ENCODE measurements around the gene CYP2A13. TPM values are rescaled to one million over a fixed set of nuclear protein-coding genes. Genes with fewer than 3 reads are reported as not detected.

Gene CYP2A13
- total and polyA plus RNA-seq, 9 of the 15 experiments (the other 6 are each of a cell fraction or from before 2014, with no cell fraction given): not detected

GRCh38 chr19:41064974-41065569 is 23.2 kb upstream of the CYP2A13 start (continued):
- TF ChIP-seq ZNF24 (IDR thresholded peaks at IDR 0.05) (no peak), SOX6 (IDR thresholded peaks at IDR 0.05) (no peak), ZNF398 (CRISPR knock-in tag; IDR thresholded peaks at IDR 0.05) (no peak), ZSCAN29 (IDR thresholded peaks at IDR 0.05) (no peak), MYBL2 (IDR thresholded peaks at IDR 0.05; ENCODE audit: low read depth) (no peak), MYBL2 (CRISPR knock-in tag; IDR thresholded peaks at IDR 0.05; ENCODE audit: borderline replicate concordance) (no peak), NFE2 (IDR thresholded peaks at IDR 0.05; ENCODE audit: low read depth) (no peak), SNRNP70 (optimal IDR thresholded peaks at IDR 0.05; ENCODE audit: low read depth, low read length) (no peak), THRAP3 (IDR thresholded peaks at IDR 0.05; ENCODE audit: borderline replicate concordance) (no peak), PCBP2 (IDR thresholded peaks at IDR 0.05; ENCODE audit: low read depth, low read length, poor library complexity, severe bottlenecking) (no peak), ZNF143 (CRISPR knock-in tag; IDR thresholded peaks at IDR 0.05) (peak; percentile 84), TRIM25 (IDR thresholded peaks at IDR 0.05; ENCODE audit: borderline replicate concordance) (no peak), SIX5 (IDR thresholded peaks at IDR 0.05; ENCODE audit: borderline replicate concordance in 1 of 2, insufficient read depth in 1 of 2, low read depth in 1 of 2, low read length in 2 of 2) (peak; percentile 71 to 84), ZBTB17 (CRISPR knock-in tag; IDR thresholded peaks at IDR 0.05) (no peak), TCF7L2 (IDR thresholded peaks at IDR 0.05; ENCODE audit: low read depth, low read length) (no peak), PKNOX1 (IDR thresholded peaks at IDR 0.05) (no peak), ZNF12 (CRISPR knock-in tag; IDR thresholded peaks at IDR 0.05) (no peak), SLC30A9 (CRISPR knock-in tag; IDR thresholded peaks at IDR 0.05) (no peak), NR2C2 (CRISPR knock-in tag; IDR thresholded peaks at IDR 0.05) (no peak), NR2C2 (tag; IDR thresholded peaks at IDR 0.05) (no peak), POLR2G (IDR thresholded peaks at IDR 0.05; ENCODE audit: low read depth, low read length) (no peak), GTF2A2 (tag; IDR thresholded peaks at IDR 0.05) (no peak), FOSL1 (tag; conservative IDR thresholded peaks at IDR 0.05) (no peak), UBTF (IDR thresholded peaks at IDR 0.05; ENCODE audit: borderline replicate concordance in 1 of 2, low read depth in 2 of 2, low read length in 2 of 2) (no peak)
